Naive thymus-derived CD8-positive, alpha-beta T cell (primary cell): ENCODE data around the gene PRKG1. TPM values are rescaled to one million over a fixed set of nuclear protein-coding genes. Genes with fewer than 3 reads are reported as not detected.
"Not testable (repeated sequence)": the region's sequence is repeated elsewhere in the genome, so short reads cannot be mapped to it uniquely, and the experiment has no call there.

ENCODE experiments used
- ATAC-seq, 2 donors: fragments of 150-1000 bp; cut with Tn5 transposase in 1 of 2; sonication (Bioruptor Pico), chemical (Tn5 transposase) in 1 of 2; 1 replicate in 1 of 2; 2 replicates in 1 of 2; pipeline ENCODE4 v1.10.0; 2021; ENCODE audit warnings: mild to moderate bottlenecking in 2 of 2, moderate library complexity in 2 of 2
- POLR2A ChIA-PET: fragments of 350-600 bp; sonication (Branson Sonifier 250); formaldehyde crosslinking; loops from one replicate; lab custom pipeline; 2021; ENCODE audit warnings: antibody characterized with exemption; lab: Charles Lee
- DNase-seq, 10 donors: peaks; one replicate each; pipeline versions ENCODE4 v3.0.0 to v3.0.0-alpha.2; 2020 to 2022
- H3K27ac Mint-ChIP-seq, 10 donors: one replicate each; pipeline ENCODE4 v1.8.0; 2020 to 2022; ENCODE audit warnings: mild to moderate bottlenecking in 10 of 10, mixed read lengths in 10 of 10, moderate library complexity in 4 of 10, inconsistent platforms in 1 of 10
- H3K27me3 Mint-ChIP-seq, 5 donors: one replicate each; pipeline ENCODE4 v1.8.0; 2021 to 2022; ENCODE audit warnings: mixed read lengths in 5 of 5
- H3K36me3 Mint-ChIP-seq, 3 donors: one replicate each; pipeline ENCODE4 v1.8.0; 2020 to 2022; ENCODE audit warnings: mixed read lengths in 3 of 3, mild to moderate bottlenecking in 2 of 3, inconsistent platforms in 1 of 3
- H3K4me1 Mint-ChIP-seq, 4 donors: one replicate each; pipeline ENCODE4 v1.8.0; 2021 to 2022; ENCODE audit warnings: mixed read lengths in 4 of 4
- H3K4me3 Mint-ChIP-seq, 10 donors: one replicate each; pipeline ENCODE4 v1.8.0; 2020 to 2022; ENCODE audit warnings: mild to moderate bottlenecking in 10 of 10, mixed read lengths in 10 of 10, moderate library complexity in 6 of 10, inconsistent platforms in 1 of 10
- H3K9me3 Mint-ChIP-seq, 9 donors: one replicate each; pipeline ENCODE4 v1.8.0; 2020 to 2022; ENCODE audit warnings: mixed read lengths in 9 of 9, mild to moderate bottlenecking in 3 of 9, inconsistent platforms in 1 of 9, moderate library complexity in 1 of 9
- polyA plus RNA-seq, 3 donors: library from polyadenylated mRNA; unstranded; fragments of 300-500 nt; fragmentation: Illumina TruSeq; gene quantifications; one replicate each; pipeline ENCODE4 v1.2.3, GENCODE V29; 2021
- total RNA-seq, 8 experiments: library from RNA in 2 of 8; stranded (reverse) in 2 of 8; gene quantifications; one replicate each; pipeline ENCODE4 v1.2.3 and lab custom pipeline; 2021 to 2026

The PRKG1 gene
- total and polyA plus RNA-seq, 5 experiments from 2014 or later: not detected

- H3K4me1 Mint-ChIP-seq: no peaks in the 10 kb centered on the region
- no peak overlapping the region for H3K27ac Mint-ChIP-seq
- ATAC-seq: no peak
- no peak for DNase-seq
- H3K4me3 Mint-ChIP-seq: no peak overlapping the region
- H3K36me3 Mint-ChIP-seq: no peaks in the 10 kb centered on the region
- peaks cover 0 to 2% (median 0%) of the 10 kb centered on the region in 9 donors for H3K9me3 Mint-ChIP-seq
- H3K27me3 Mint-ChIP-seq: peaks cover 0 to 4% (median 0%) of the 10 kb centered on the region in 5 donors
- POLR2A ChIA-PET: no interaction called here
Observed at GRCh38 chr10:51198170-51198569, 123.9 kb downstream of the PRKG1 start.

- H3K27ac Mint-ChIP-seq: no peak overlapping the region
- H3K36me3 Mint-ChIP-seq: no peaks in the 10 kb centered on the region
- H3K9me3 Mint-ChIP-seq: peaks cover 0 to 2% (median 0%) of the 10 kb centered on the region in 9 donors
- POLR2A ChIA-PET: no interaction called here
- peaks cover 0 to 4% (median 0%) of the 10 kb centered on the region in 5 donors for H3K27me3 Mint-ChIP-seq
- no peak overlapping the region for H3K4me3 Mint-ChIP-seq
- no peak for ATAC-seq
- H3K4me1 Mint-ChIP-seq: no peaks in the 10 kb centered on the region
- DNase-seq: no peak
Observed at GRCh38 chr10:51201947-51202346, 127.7 kb downstream of the PRKG1 start.

GRCh38 chr10:51203359-51203758, 129.1 kb downstream of the PRKG1 start:
- H3K4me3 Mint-ChIP-seq: no peak overlapping the region
- peaks cover 0 to 2% (median 0%) of the 10 kb centered on the region in 9 donors for H3K9me3 Mint-ChIP-seq
- H3K36me3 Mint-ChIP-seq: no peaks in the 10 kb centered on the region
- H3K27me3 Mint-ChIP-seq: peaks cover 0 to 11% (median 0%) of the 10 kb centered on the region in 5 donors
- no peaks in the 10 kb centered on the region for H3K4me1 Mint-ChIP-seq
- POLR2A ChIA-PET: no interaction called here
- DNase-seq: no peak
- H3K27ac Mint-ChIP-seq: no peak overlapping the region
- ATAC-seq: no peak

GRCh38 chr10:51204066-51204465, 129.8 kb downstream of the PRKG1 start:
- Mint-ChIP-seq H3K27me3 (peaks cover 0 to 12% (median 0%) of the 10 kb centered on the region in 5 donors), H3K4me1 (no peaks in the 10 kb centered on the region), H3K9me3 (peaks cover 0 to 2% (median 0%) of the 10 kb centered on the region in 9 donors), H3K36me3 (no peaks in the 10 kb centered on the region), H3K4me3 (no peak overlapping the region), H3K27ac (no peak overlapping the region)
- POLR2A ChIA-PET: no interaction called here
- DNase-seq (no peak), ATAC-seq (no peak)

- peaks cover 0 to 2% (median 0%) of the 10 kb centered on the region in 9 donors for H3K9me3 Mint-ChIP-seq
- H3K4me1 Mint-ChIP-seq: no peaks in the 10 kb centered on the region
- peaks cover 0 to 12% (median 0%) of the 10 kb centered on the region in 5 donors for H3K27me3 Mint-ChIP-seq
- DNase-seq (no peak), ATAC-seq (no peak)
- H3K4me3 Mint-ChIP-seq: no peak overlapping the region
- POLR2A ChIA-PET: no interaction called here
- H3K36me3 Mint-ChIP-seq: no peaks in the 10 kb centered on the region
- H3K27ac Mint-ChIP-seq: no peak overlapping the region
Observed at GRCh38 chr10:51204701-51205100, 130.4 kb downstream of the PRKG1 start.

- ATAC-seq: no peak
- no peak for DNase-seq
- no peaks in the 10 kb centered on the region for H3K36me3 Mint-ChIP-seq
- POLR2A ChIA-PET: no interaction called here
- H3K9me3 Mint-ChIP-seq: peaks cover 0 to 1% (median 0%) of the 10 kb centered on the region in 9 donors
- no peak overlapping the region for H3K27ac Mint-ChIP-seq
- H3K4me3 Mint-ChIP-seq: no peak overlapping the region
- H3K27me3 Mint-ChIP-seq: peaks cover 0 to 12% (median 0%) of the 10 kb centered on the region in 5 donors
- H3K4me1 Mint-ChIP-seq: no peaks in the 10 kb centered on the region
Observed at GRCh38 chr10:51206500-51206899, 132.2 kb downstream of the PRKG1 start.

- H3K9me3 Mint-ChIP-seq, DNase-seq, H3K27ac Mint-ChIP-seq, H3K4me3 Mint-ChIP-seq, ATAC-seq, H3K36me3 Mint-ChIP-seq, H3K4me1 Mint-ChIP-seq, H3K27me3 Mint-ChIP-seq, POLR2A ChIA-PET: not testable (repeated sequence)
Observed at GRCh38 chr10:51212937-51213336, 138.7 kb downstream of the PRKG1 start.

GRCh38 chr10:51214207-51215196, 140.2 kb downstream of the PRKG1 start:
- ATAC-seq: no peak
- Mint-ChIP-seq H3K4me1 (no peaks in the 10 kb centered on the region), H3K27me3 (no peaks in the 10 kb centered on the region), H3K4me3 (no peak overlapping the region), H3K9me3 (peaks cover 0 to 2% (median 0%) of the 10 kb centered on the region in 9 donors), H3K27ac (no peak overlapping the region), H3K36me3 (no peaks in the 10 kb centered on the region)
- no peak for DNase-seq
- POLR2A ChIA-PET: no interaction called here

- DNase-seq: no peak
- H3K4me1 Mint-ChIP-seq: no peaks in the 10 kb centered on the region
- no peak overlapping the region for H3K4me3 Mint-ChIP-seq
- H3K27ac Mint-ChIP-seq: no peak overlapping the region
- no peak for ATAC-seq
- POLR2A ChIA-PET: no interaction called here
- peaks cover 0 to 2% (median 0%) of the 10 kb centered on the region in 9 donors for H3K9me3 Mint-ChIP-seq
- H3K27me3 Mint-ChIP-seq: peaks cover 0 to 2% (median 0%) of the 10 kb centered on the region in 5 donors
- no peaks in the 10 kb centered on the region for H3K36me3 Mint-ChIP-seq
Observed at GRCh38 chr10:51215951-51216834, 141.9 kb downstream of the PRKG1 start.

GRCh38 chr10:51217505-51217904, 143.2 kb downstream of the PRKG1 start:
- ATAC-seq (no peak), DNase-seq (no peak)
- peaks cover 0 to 2% (median 0%) of the 10 kb centered on the region in 5 donors for H3K27me3 Mint-ChIP-seq
- no peaks in the 10 kb centered on the region for H3K36me3 Mint-ChIP-seq
- peaks cover 0 to under 1% (median 0%) of the 10 kb centered on the region in 9 donors for H3K9me3 Mint-ChIP-seq
- H3K27ac Mint-ChIP-seq: no peak overlapping the region
- no peak overlapping the region for H3K4me3 Mint-ChIP-seq
- no peaks in the 10 kb centered on the region for H3K4me1 Mint-ChIP-seq
- POLR2A ChIA-PET: no interaction called here

- no peak for DNase-seq
- H3K4me1 Mint-ChIP-seq: no peaks in the 10 kb centered on the region
- no peaks in the 10 kb centered on the region for H3K36me3 Mint-ChIP-seq
- H3K27ac Mint-ChIP-seq: no peak overlapping the region
- ATAC-seq: no peak
- peaks cover 0 to 2% (median 0%) of the 10 kb centered on the region in 5 donors for H3K27me3 Mint-ChIP-seq
- POLR2A ChIA-PET: no interaction called here
- no peak overlapping the region for H3K4me3 Mint-ChIP-seq
- H3K9me3 Mint-ChIP-seq: peaks cover 0 to 2% (median 0%) of the 10 kb centered on the region in 9 donors
Observed at GRCh38 chr10:51224671-51225161, 150.4 kb downstream of the PRKG1 start.

GRCh38 chr10:51227897-51228713, 153.8 kb downstream of the PRKG1 start:
- Mint-ChIP-seq H3K4me3 (no peak overlapping the region), H3K27me3 (no peaks in the 10 kb centered on the region), H3K4me1 (no peaks in the 10 kb centered on the region), H3K36me3 (no peaks in the 10 kb centered on the region), H3K27ac (no peak overlapping the region), H3K9me3 (peaks cover 0 to 2% (median 0%) of the 10 kb centered on the region in 9 donors)
- POLR2A ChIA-PET: no interaction called here
- ATAC-seq (no peak), DNase-seq (no peak)
